PC-3 (cell line): ENCODE measurements around the gene IFT20.

Experiments
- EZH2 ChIP-seq: fragments of 300-600 bp; sonication (generic); IDR thresholded peaks from one replicate; pipeline ENCODE4 v1.6.1; 2017; ENCODE audit warnings: antibody characterized with exemption, mild to moderate bottlenecking, low read length; ENCODE audit not compliant: unreplicated experiment
- TF ChIP-seq, protein P1 (sequence below): fragments of 300-600 bp; sonication (generic); conservative IDR thresholded peaks from 2 replicates; pipeline ENCODE4 v1.5.1; 2017; ENCODE audit warnings: antibody characterized with exemption, low read depth, mild to moderate bottlenecking, low read length

GRCh38 chr17:28347261-28347891, 12.1 kb upstream of the IFT20 start:
- TF ChIP-seq EZH2 = no peak
- TF ChIP-seq, protein P1, sequence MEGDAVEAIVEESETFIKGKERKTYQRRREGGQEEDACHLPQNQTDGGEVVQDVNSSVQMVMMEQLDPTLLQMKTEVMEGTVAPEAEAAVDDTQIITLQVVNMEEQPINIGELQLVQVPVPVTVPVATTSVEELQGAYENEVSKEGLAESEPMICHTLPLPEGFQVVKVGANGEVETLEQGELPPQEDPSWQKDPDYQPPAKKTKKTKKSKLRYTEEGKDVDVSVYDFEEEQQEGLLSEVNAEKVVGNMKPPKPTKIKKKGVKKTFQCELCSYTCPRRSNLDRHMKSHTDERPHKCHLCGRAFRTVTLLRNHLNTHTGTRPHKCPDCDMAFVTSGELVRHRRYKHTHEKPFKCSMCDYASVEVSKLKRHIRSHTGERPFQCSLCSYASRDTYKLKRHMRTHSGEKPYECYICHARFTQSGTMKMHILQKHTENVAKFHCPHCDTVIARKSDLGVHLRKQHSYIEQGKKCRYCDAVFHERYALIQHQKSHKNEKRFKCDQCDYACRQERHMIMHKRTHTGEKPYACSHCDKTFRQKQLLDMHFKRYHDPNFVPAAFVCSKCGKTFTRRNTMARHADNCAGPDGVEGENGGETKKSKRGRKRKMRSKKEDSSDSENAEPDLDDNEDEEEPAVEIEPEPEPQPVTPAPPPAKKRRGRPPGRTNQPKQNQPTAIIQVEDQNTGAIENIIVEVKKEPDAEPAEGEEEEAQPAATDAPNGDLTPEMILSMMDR = no peak
